Muscle of arm (tissue), 12 donors: Measurements from ENCODE around the gene AP3B1. TPM values are rescaled to one million over a fixed set of nuclear protein-coding genes. Genes with fewer than 3 reads are reported as not detected.

ENCODE experiments used
- DNase-seq: peaks from one replicate; pipeline ENCODE4 v3.0.0-alpha.2; 2013
- polyA plus RNA-seq, 12 donors: library from polyadenylated mRNA; unstranded; fragments of 120-200 nt; gene quantifications; one replicate each; pipeline ENCODE4 v1.2.1, GENCODE V29; 2013; ENCODE audit not compliant: insufficient read length in 12 of 12

The AP3B1 gene
- polyA plus RNA-seq, 12 donors: 29.1 to 51.7 (median 42.7) TPM; not detected in 1

GRCh38 chr5:78006449-78006848 lies 288.0 kb downstream of the AP3B1 start:
- no peak for DNase-seq

- DNase-seq: no peak
Measured at GRCh38 chr5:78005021-78005785, 289.3 kb downstream of the AP3B1 start.

- DNase-seq: no peak
Measured at GRCh38 chr5:78004559-78004958, 289.9 kb downstream of the AP3B1 start.

DNA sequence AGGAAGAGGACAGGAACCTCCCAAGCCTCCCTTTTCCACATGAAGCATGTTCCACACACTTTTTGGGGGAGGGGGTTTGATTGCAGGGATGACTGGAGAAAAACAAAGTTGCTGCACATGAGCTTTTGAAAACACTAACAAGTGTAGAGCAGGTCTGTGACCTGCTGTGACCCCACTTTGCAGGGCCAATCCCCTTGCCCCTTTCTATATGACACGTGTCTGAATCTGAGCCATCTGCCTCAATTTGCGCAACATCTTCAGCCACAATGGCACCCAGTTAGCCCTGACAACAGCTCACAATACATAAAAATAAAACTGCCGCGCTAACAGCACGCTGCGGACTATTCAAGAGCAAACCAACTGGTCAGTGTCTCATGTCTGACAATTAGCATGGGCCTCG lies 290.6 kb downstream of the AP3B1 start:
- no peak for DNase-seq

- DNase-seq: no peak
Measured at GRCh38 chr5:78003450-78003849, 291.0 kb downstream of the AP3B1 start.

DNA sequence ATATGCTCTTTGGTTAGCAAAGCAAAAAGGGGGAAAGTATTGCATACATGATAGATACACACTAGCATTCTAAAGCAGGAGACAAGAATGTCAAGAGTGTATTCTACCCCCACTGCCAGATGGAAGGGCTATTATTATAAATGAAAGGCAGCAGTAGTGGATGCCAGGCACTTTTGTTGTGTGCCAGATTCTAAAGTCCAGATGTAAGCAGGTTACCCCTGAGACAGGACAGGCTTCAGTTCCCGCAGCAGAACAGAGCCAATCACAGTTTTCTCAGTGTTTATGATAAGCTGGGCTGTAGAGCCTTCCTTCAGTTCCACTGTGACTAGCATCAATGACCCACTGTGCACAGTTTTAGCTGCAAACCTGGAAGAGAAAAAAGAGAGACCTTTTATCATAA lies 291.8 kb downstream of the AP3B1 start:
- no peak for DNase-seq

DNA sequence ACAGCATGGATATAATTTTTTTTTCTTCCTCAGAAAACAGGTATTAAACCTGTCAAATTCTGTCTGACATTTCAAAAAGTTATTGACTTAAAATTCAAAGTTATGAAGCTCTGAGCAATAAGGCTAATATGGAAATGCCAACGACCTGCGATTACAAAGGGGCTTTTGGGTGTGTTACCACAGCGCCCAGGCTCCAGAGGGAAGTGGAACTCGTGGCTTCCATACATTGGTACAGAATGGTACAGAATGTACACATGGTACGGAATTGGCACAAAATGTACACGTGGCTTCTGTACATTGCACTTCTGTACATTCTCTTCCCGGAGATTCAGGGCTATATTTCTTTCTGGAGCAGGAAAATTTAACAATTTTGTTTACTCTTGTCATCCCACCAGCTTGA lies 293.3 kb downstream of the AP3B1 start:
- DNase-seq: no peak

- DNase-seq: no peak
Measured at GRCh38 chr5:78000191-78000590, 294.3 kb downstream of the AP3B1 start.

- DNase-seq: no peak
Measured at GRCh38 chr5:77999399-77999798, 295.1 kb downstream of the AP3B1 start.

- DNase-seq: no peak
Measured at GRCh38 chr5:77996943-77997342, 297.6 kb downstream of the AP3B1 start.

GRCh38 chr5:77995793-77996409 lies 298.6 kb downstream of the AP3B1 start:
- no peak for DNase-seq

GRCh38 chr5:77994943-77995342 lies 299.6 kb downstream of the AP3B1 start:
- DNase-seq: no peak

DNA sequence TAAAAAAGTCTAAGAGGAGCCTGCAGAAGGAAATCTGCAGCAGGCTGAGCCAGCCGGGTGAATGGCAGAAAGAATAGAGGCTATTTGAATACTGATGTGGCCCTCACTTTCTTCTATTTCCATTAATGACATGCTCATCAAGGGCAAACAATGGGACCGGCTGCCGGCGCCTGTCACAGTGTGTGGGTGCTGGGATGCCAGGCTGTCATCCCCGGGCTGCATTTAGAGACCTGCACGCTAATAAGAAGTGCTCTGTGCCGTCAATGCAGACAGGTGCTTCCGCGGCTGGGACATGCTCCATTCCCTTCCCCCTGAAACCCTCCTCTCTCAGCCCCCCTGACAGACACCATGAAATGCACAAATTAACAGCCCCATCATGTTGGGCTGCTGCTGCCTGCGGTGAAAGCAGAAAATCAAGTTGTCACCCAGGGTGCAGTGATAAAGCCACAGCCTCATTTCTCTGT lies 300.6 kb downstream of the AP3B1 start:
- no peak for DNase-seq

- DNase-seq: no peak
Measured at GRCh38 chr5:77993141-77993854, 301.2 kb downstream of the AP3B1 start.

- DNase-seq: no peak
Measured at GRCh38 chr5:77991084-77991483, 303.4 kb downstream of the AP3B1 start.

DNA sequence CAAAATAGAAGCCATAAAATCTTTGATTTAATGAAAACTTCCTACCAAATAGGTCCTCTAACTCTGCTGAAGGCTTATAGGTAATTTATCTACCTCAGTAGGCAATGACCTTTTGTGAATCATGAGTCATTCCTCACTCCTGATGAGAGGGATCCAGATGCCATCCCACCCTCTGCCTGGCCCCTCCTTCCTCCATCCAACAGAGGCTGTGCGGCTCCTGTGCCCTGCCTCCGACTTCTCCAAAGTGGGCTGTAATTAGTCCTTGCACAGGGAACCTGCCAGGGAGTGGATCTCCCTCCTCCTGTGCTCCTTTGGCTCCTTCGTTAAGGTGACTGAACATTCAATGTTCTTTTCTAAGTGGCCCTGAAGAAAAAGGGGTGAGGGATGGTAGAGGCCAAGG lies 304.5 kb downstream of the AP3B1 start:
- DNase-seq: no peak

- no peak for DNase-seq
Measured at GRCh38 chr5:77987988-77988387, 306.5 kb downstream of the AP3B1 start.

DNA sequence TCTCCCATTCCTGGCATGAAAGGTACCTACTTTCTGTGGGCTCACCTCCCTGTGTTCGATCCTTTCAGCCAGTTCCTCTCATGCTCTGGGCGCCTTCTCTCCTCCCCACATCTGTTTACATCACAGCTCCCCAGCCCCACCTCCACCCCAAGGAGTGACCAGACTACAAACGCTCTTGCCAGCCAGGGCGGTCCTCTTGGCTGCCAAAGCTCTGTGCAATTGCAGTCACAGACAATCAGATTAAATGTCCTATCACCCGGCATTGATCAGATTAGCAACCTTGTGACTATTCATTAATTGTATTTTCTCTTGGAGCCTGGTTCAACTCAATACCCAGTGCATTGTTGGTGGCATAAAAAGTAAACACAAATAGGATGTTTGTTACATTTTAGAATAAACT lies 307.2 kb downstream of the AP3B1 start:
- no peak for DNase-seq

DNA sequence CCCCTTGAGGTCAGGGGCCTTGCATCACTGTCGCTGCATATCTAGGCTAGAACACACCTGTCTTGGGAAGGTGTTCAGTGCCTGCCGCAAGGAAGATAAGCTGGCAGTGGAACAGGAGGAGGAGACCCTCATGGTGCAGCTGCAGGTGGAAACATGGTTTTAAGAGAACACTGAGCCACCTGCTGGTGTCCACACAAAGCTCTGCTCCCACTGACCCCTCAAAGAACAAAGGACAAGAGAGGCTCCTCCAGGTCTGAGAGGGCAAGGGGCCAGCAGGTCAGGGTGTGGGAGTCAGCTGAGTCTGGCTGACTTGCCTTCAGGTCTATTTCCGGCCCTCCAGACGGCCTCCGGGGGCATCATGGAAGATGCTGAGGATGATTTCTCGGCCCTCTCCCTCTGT lies 308.2 kb downstream of the AP3B1 start:
- DNase-seq: no peak

GRCh38 chr5:77985247-77985646 lies 309.3 kb downstream of the AP3B1 start:
- DNase-seq: no peak

GRCh38 chr5:77984587-77984986 lies 309.9 kb downstream of the AP3B1 start:
- DNase-seq: no peak

- DNase-seq: no peak
Measured at GRCh38 chr5:77983482-77984199, 310.9 kb downstream of the AP3B1 start.
